ENCODE results near the gene BTBD2. TPM values are rescaled to one million over a fixed set of nuclear protein-coding genes. Genes with fewer than 3 reads are reported as not detected.
"Not testable (repeated sequence)": the region's sequence is repeated elsewhere in the genome, so short reads cannot be mapped to it uniquely, and the experiment has no call there.

Gene BTBD2
- total RNA-seq, 1 donor from 2014 or later, result 34.9 TPM

DNA sequence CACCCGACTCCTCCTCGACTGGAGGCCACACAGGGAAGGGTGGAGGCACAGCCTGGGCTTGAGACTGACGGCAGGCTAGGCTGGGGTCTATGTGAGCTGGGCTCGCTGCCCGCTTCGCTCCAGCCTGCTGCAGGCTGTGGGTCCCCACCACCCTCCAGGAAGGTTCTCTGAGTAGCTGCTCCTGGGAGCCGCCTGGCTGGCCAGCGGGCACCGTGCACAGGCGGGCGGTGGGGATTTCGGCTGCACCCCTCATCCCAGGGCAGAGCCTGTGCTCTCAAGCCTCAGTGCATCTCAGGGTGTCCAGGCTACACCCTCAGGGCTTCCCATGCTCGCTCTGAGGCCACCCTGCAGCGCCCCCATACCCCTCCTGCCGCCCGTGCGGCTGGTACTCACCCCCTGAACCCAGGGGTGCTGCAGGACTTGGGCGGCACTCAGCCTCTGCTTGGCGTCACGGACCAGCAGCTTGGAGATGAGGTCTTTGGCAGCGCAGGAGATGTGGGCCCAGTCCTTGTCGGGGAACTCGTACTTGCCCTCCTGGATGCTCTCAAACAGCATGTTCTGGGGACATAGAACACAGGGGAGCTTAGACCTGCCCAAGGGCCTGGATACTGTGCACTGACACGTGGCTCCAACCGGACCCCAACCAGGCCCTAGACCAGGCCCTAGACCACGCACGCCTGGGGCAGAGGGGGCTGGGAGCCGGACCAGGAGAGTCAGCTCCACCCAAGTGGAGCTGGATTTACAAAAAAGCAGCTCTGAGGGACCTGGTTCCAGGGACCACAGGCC lies 25.3 kb upstream of the BTBD2 start:
- DNase-seq (ENCODE audit: low read depth in 2 of 2), result no peak

DNA sequence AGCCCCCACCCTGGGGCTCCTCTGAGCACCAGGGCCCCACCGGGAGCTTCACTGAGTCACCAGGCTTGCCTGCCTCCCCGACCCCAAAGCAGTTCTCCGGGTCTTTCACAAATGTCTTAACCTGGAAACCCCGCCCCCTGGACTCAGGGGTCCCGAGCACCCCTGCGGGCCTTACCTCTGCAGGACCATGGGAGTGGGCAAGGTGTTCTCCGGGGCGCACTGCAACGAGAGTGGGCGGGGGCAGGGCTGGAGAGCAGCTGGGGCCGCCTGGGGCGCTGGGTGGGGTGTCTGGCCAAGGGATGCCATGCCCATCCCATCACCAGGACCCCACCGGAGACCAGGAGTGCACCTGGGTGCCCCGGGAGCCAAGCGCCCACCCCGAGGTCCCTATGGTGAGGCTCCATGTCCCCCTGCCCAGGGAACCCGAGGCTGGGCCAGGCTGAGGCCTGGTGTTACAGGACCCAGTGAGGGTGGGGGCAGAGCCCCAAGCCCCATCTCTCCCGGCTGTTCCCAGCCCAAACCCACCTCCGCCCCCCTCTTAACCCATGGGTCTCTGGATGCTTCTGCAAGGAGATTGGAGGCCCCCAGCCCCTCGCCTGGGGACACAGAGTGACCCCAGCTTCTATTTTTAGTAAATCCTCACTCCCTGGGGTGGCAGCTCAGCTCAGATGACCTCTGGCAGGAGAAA lies 24.6 kb upstream of the BTBD2 start:
- DNase-seq (ENCODE audit: low read depth in 2 of 2), result no peak

DNA sequence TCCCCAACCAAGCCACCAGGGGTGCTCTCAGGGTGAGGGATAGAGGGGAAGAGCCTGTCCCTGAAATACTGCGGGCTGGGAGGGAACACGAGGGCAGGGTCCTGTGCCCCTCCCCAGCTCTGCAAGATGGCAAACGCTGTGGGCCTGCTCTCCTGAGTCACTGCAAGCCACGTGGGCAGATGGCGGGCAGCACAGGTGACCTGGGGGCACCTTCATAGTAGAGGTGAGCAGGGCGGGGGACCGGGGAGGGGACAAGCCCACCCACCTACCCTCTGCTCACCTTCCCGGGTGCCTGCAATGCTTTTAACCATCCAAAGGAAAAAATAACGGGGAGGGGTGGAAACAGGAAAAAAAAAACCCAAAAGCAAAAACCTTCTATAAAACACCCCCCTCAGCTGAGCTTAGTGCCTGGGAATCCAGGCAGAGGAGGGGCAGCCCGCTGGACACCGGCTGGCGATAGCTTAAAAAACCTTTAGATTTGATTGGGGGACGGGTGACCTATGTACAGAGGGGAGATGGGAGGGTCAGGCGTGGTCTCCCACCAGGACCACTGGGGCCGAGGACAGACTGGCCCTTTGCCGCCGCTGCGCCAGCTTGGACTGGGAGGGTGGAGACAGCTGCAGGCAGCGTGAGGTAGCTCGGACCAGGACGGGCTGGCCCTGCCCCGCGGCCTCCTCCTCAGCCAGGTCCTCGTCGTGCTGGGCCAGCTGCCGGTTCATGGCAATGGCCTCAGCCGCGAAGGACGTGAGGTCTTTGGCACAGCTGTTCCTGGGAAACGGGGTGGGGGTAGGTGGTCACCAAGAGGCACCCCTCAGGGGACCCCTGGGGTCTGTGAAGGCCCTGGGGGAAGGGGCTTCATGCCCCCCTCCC lies 23.8 kb upstream of the BTBD2 start:
- DNase-seq (ENCODE audit: low read depth in 2 of 2), result no peak

DNA sequence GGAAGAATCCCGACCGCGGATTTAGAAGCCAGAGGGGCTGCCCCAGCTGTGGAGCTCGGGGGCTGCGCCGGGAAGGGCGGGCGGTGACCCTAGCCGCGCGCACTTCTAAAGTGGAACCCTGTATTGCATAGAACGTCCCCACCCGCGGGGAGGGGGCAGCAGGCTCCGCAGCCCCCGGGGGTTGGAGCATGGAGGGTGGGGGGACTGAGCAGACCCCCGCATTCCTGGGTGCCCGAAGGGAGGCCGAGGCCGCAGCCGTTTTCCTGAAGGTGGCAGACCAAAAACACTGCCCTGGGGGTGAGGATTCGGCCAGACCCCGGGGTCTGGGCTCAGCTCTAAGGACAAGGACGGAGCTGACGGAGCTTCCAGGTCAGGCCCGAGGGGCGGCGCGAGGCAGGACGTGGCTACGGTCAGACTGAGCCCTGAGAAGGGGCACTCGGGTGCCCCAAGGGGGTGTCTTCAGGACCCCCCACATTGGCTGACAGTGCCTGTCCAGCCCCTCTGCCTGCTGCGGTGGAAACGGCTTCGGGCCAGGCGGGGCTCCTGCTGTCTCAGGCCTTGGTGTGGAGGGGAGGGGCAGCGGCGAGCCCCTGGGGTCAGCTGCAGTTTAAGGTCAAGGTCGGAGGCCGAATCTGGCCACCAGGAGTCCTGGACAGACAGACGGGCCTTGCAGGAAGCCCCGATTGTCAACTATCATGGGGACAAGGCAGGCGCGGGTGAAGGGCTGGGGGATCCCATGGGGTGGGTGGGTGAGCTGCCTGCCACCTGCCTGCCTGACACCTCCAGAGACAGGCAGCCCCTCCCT lies 23.0 kb upstream of the BTBD2 start:
- no peak for DNase-seq (ENCODE audit: low read depth in 2 of 2)

DNA sequence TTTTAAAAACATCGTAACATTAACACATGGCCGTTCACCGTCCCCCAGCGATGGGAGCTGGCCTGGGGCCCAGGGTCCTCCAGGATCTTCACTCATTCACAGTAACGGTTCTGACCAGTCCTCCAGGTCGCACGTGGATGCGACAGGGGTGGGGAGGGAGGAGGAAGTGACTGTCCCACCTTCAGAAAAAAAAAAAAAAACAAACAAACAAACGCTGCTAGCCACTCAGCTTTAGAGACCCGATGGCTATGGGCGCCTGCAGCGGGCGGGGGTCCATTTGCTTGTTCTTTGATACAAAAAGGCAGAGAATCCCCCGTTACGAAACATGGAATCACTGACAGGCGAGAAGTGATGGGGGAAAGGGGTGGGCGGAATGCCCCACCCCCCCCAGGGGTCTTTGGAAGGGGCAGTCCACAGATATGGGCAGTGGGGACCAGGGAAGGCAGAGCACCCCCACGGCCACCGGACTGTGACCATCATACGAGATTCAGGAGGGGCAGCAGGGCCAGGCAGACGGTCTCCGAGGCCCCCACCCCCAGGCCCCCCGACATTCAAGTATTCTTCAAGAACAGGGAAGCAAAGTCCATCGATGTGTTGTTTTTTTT lies 22.2 kb upstream of the BTBD2 start:
- DNase-seq (ENCODE audit: low read depth in 2 of 2), result no peak

GRCh38 chr19:2036424-2036823 lies 20.9 kb upstream of the BTBD2 start:
- DNase-seq (ENCODE audit: low read depth in 2 of 2), result no peak

- no peak for DNase-seq (ENCODE audit: low read depth in 2 of 2)
These were observed 20.1 kb upstream of the BTBD2 start for GRCh38 chr19:2035590-2035991.

DNA sequence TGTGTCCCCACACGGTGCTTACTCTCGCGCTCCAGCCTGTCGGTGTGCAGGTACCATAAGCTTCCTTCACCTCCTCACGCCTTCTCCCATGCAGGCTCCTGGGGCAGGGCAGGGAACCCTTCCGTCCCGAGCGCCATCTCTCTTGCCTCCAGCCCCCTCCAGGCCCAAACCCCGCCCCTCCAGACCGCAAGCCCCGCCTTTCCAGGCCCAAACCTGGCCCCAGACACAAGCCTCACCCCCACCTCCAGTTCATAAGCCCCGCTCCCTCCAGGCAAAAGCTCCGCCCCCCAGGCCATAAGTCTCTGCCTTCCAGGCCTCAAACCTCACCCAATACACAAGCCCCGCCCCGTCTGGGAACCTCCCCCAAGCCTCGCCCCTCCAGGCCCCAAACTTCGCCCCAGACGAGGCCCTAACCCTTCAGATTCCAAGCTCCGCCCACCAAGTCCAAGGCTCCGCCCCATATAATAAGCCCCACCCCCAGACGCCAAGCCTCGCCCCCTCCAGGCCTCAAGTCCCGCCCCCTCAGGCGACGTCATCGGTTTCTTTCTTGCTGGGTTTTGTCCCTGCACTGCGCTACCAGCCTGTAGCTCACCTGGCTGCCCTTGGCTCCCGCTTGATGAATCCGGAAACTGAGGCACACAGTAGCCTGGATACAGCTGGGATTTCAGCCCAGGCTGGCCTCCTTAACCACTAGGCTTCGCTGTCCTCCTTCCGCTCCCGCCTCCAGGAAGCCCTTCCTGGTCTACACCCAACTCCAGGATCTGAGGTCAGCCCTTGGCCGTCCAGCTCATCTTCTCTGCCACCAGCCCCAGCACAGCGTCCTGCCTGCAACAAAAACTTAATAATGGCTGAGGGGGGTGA lies 19.4 kb upstream of the BTBD2 start:
- peak; percentile 66 to 72 for DNase-seq (ENCODE audit: low read depth in 2 of 2)

- not testable (repeated sequence) for DNase-seq (ENCODE audit: low read depth in 2 of 2)
These were observed 18.7 kb upstream of the BTBD2 start for GRCh38 chr19:2034253-2034652.

DNA sequence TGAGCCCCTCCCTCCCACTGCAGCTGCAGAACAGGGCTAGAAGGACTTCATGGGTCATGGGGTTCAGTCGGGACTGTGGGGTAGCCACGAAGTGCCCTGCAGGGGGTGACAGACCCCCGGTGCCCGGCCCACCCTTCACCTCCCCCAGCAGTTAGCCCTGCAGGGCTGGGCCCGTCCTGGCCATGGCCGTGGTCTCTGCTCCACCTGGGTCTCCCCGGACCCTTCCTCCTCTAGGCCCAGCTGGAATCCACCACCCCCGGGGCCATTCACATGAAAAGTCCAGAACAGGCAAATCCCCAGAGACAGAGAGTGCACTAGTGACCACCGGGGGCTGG lies 18.3 kb upstream of the BTBD2 start:
- DNase-seq (ENCODE audit: low read depth in 2 of 2), result no peak

- DNase-seq (ENCODE audit: low read depth in 2 of 2), result no peak
These were observed 17.8 kb upstream of the BTBD2 start for GRCh38 chr19:2033115-2033824.

DNA sequence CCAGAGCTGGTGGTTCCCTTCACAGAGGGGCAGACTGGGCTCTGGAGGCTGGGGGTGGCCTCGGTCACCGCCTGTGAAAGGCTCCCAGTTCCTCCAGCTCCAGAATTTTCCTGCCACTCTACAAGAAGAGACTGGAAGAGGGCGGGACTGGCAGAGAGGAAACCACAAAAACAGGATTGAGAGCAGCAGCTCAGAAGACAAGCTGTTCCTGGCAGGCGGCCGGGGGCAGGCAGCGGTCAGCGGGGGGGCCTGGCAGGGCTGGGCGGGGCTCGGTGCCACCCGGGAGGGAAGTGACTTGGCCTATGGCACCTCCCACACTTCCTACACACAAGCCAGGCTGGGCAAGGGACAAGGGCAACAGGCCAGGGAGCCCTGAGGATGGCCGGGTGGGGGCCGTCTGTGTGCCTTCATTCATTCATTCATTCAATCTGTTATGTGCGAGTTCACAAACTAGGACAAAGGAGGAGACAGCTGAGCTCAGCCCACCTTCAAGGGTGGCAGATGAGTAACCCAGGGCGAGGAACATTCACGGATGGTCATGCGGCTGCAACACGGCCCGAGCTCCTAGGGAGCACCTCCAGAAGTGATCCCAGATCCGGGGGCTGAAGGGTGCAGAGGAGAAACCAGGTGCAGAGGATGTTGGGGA lies 16.9 kb upstream of the BTBD2 start:
- peak; percentile 65 to 84 for DNase-seq (ENCODE audit: low read depth in 2 of 2)

GRCh38 chr19:2027361-2027760 lies 11.8 kb upstream of the BTBD2 start:
- DNase-seq (ENCODE audit: low read depth in 2 of 2), result peak in 1 of 2 donors; percentile 50

DNA sequence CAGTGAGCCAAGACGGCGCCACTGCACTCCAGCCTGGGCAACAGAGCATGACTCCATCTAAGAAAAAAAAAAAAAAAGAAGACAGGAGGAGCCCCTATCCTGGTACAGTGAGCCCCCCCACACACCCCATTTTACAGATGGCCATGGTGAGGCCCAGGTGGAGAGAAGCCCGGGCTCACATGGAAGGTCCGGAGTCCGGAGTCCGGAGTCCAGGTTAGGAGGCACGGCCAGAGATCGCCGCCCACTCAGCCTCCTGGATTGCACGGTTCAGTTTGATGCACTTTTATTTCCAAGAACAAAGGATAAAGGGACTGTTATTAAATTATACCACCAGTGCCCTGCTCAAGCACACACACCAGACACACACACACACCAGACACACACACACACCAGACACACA lies 11.3 kb upstream of the BTBD2 start:
- DNase-seq (ENCODE audit: low read depth in 2 of 2), result no peak

GRCh38 chr19:2022289-2022688 lies 6.8 kb upstream of the BTBD2 start:
- no peak for DNase-seq (ENCODE audit: low read depth in 2 of 2)

GRCh38 chr19:2021453-2022140 lies 6.1 kb upstream of the BTBD2 start:
- no peak for DNase-seq (ENCODE audit: low read depth in 2 of 2)

GRCh38 chr19:2018752-2019151 lies 3.2 kb upstream of the BTBD2 start:
- no peak for DNase-seq (ENCODE audit: low read depth in 2 of 2)

Measured in lung microvascular endothelial cell (primary cell).